Endothelial cell of umbilical vein (primary cell): Measurements from ENCODE around the gene CDK9. TPM values are rescaled to one million over a fixed set of nuclear protein-coding genes. Genes with fewer than 3 reads are reported as not detected.

Experiments
- BruUV-seq: library from RNA; stranded (reverse); fragments of 400-500 nt; replicated peaks from 2 replicates; lab custom pipeline; 2021; lab: Mats Ljungman, UMichigan
- CTCF ChIA-PET: fragments of 300-600, 350-600 bp; sonication (Branson Sonifier 250); formaldehyde crosslinking; loops from one replicate; lab custom pipeline; 2021; ENCODE audit warnings: antibody characterized with exemption, inconsistent platforms; lab: Charles Lee
- POLR2A ChIA-PET: fragments of 300-600, 350-600 bp; sonication (Branson Sonifier 250); formaldehyde crosslinking; loops from one replicate; lab custom pipeline; 2021; ENCODE audit warnings: antibody characterized with exemption, inconsistent platforms; lab: Charles Lee
- DNase-seq: peaks from one replicate; pipeline ENCODE4 v3.0.0-alpha.2; 2011; ENCODE audit warnings: low read depth, low spot score
- FAIRE-seq: peaks from 2 replicates; lab custom pipeline; 2011; peaks lifted over from hg19 to GRCh38; lab: Jason Lieb, UNC
- H2AFZ ChIP-seq: 2 replicates; pipeline ENCODE4 v1.6.0; 2012; ENCODE audit warnings: low read depth, low read length, control low read depth, inconsistent platforms
- H3K27ac ChIP-seq: 2 replicates; pipeline ENCODE4 v1.5.1; 2011; ENCODE audit warnings: low read depth, mild to moderate bottlenecking, control low read depth, low read length, moderate library complexity; ENCODE audit not compliant: insufficient read depth
- H3K27me3 ChIP-seq, 2 experiments: 2 replicates each; pipeline versions ENCODE4 v1.6.0 to v1.6.1; 2011; ENCODE audit warnings: low read length in 2 of 2, mixed read lengths in 1 of 2; ENCODE audit not compliant: control insufficient read depth in 2 of 2, insufficient read depth in 2 of 2
- H3K36me3 ChIP-seq, 2 experiments: 2 replicates in 1 of 2; 3 replicates in 1 of 2; pipeline ENCODE4 v1.5.1; 2011; ENCODE audit warnings: low read length in 2 of 2, mild to moderate bottlenecking in 1 of 2, moderate library complexity in 1 of 2; ENCODE audit not compliant: control insufficient read depth in 2 of 2, insufficient read depth in 2 of 2; ENCODE audit errors: extremely low read depth in 1 of 2
- H3K4me1 ChIP-seq: 3 replicates; pipeline ENCODE4 v1.5.1; 2011; ENCODE audit warnings: mild to moderate bottlenecking, low read length; ENCODE audit not compliant: control insufficient read depth, insufficient read depth; ENCODE audit errors: extremely low read depth
- H3K4me2 ChIP-seq: 2 replicates; pipeline ENCODE4 v1.6.1; 2011; ENCODE audit warnings: low read length, control low read depth, mixed read lengths; ENCODE audit not compliant: insufficient read depth
- H3K4me3 ChIP-seq, 3 experiments: fragments of 200-600 bp in 1 of 3; sonication (generic), shearing (Covaris generic) in 1 of 3; replicated peaks in 1 of 3; 2 replicates each; pipeline ENCODE4 v1.5.1; 2011 to 2016; ENCODE audit warnings: control low read depth in 3 of 3, low read length in 3 of 3, mild to moderate bottlenecking in 2 of 3, inconsistent platforms in 1 of 3, low read depth in 1 of 3, moderate library complexity in 1 of 3; ENCODE audit not compliant: insufficient read depth in 1 of 3
- H3K79me2 ChIP-seq: 2 replicates; pipeline ENCODE4 v1.6.0; 2012; ENCODE audit warnings: low read length, inconsistent platforms; ENCODE audit not compliant: control insufficient read depth, insufficient read depth
- H3K9ac ChIP-seq: replicated peaks from 2 replicates; pipeline ENCODE3; 2011; ENCODE audit warnings: low read length, control low read depth; ENCODE audit not compliant: insufficient read depth; ENCODE audit errors: extremely low read depth
- H3K9me1 ChIP-seq: replicated peaks from 3 replicates; pipeline ENCODE4 v1.6.0; 2011; ENCODE audit warnings: mild to moderate bottlenecking, low read length; ENCODE audit not compliant: control insufficient read depth, insufficient read depth; ENCODE audit errors: extremely low read depth
- H3K9me3 ChIP-seq: replicated peaks from 2 replicates; pipeline ENCODE4 v1.5.1; 2012; ENCODE audit warnings: low read length, inconsistent platforms; ENCODE audit not compliant: control insufficient read depth, insufficient read depth
- H4K20me1 ChIP-seq: replicated peaks from 2 replicates; pipeline ENCODE3; 2011; ENCODE audit warnings: mild to moderate bottlenecking, low read length; ENCODE audit not compliant: control insufficient read depth, insufficient read depth; ENCODE audit errors: extremely low read depth
- EZH2 ChIP-seq: IDR thresholded peaks from 2 replicates; pipeline ENCODE4 v1.6.1; 2012; ENCODE audit warnings: borderline replicate concordance, low read depth, mild to moderate bottlenecking, moderate library complexity, low read length, inconsistent platforms; ENCODE audit not compliant: severe bottlenecking
- FOS ChIP-seq: IDR thresholded peaks from 2 replicates; pipeline ENCODE4 v1.6.1; 2011; ENCODE audit warnings: mild to moderate bottlenecking, low read length, moderate library complexity, borderline replicate concordance; ENCODE audit not compliant: insufficient read depth
- GATA2 ChIP-seq: IDR thresholded peaks from 2 replicates; pipeline ENCODE4 v1.7.0; 2011; ENCODE audit warnings: low read depth, mild to moderate bottlenecking, moderate library complexity, mixed read lengths, low read length; ENCODE audit not compliant: insufficient read length, insufficient read depth
- JUN ChIP-seq: IDR thresholded peaks from 2 replicates; pipeline ENCODE4 v1.6.1; 2011; ENCODE audit warnings: borderline replicate concordance, low read depth; ENCODE audit not compliant: insufficient read length, insufficient read depth
- MYC ChIP-seq: IDR thresholded peaks from one replicate; pipeline ENCODE4 v1.6.1; 2011; ENCODE audit warnings: mild to moderate bottlenecking, low read depth, low read length
- POLR2A ChIP-seq: IDR thresholded peaks from 2 replicates; pipeline ENCODE4 v1.6.1; 2012; ENCODE audit warnings: low read depth, mild to moderate bottlenecking, control low read depth, low read length
- POLR2AphosphoS5 ChIP-seq: IDR thresholded peaks from 2 replicates; pipeline ENCODE4 v1.6.1; 2012; ENCODE audit warnings: low read depth, mild to moderate bottlenecking, control low read depth, low read length, moderate library complexity; ENCODE audit not compliant: insufficient read depth
- dilution Hi-C: fragments of 300-500 bp; cut with MboI; formaldehyde crosslinking; loops from one replicate; pipeline ENCODE4 v1.15.0; 2019; ENCODE audit warnings: low sequenced_read_pairs; ENCODE audit not compliant: extremely low pct_ligation_motif_present
- intact Hi-C: fragments of 100-400 bp; cut with micrococcal nuclease; formaldehyde crosslinking; loops from one replicate; pipeline ENCODE4 v1.10.0; 2022
- polyA plus RNA-seq, 4 experiments: library from polyadenylated mRNA; depleted of rRNA in 3 of 4; stranded (reverse) in 3 of 4; unstranded in 1 of 4; fragments of >200 nt; gene quantifications; 2 replicates each; pipeline versions ENCODE4 v1.2.1 to v1.2.3, GENCODE V29; 2011 to 2012; ENCODE audit warnings: missing spikeins in 1 of 4
- total RNA-seq: library from RNA; stranded (reverse); gene quantifications from 2 replicates; pipeline ENCODE4 v1.2.3, GENCODE V29; 2021
- TF ChIP-seq, protein P1 (sequence below), 2 donors: IDR thresholded peaks; 1 replicate in 1 of 2; 2 replicates in 1 of 2; pipeline ENCODE4 v1.5.1; 2011; ENCODE audit warnings: low read length in 2 of 2, mild to moderate bottlenecking in 2 of 2, moderate library complexity in 2 of 2, control low read depth in 1 of 2, inconsistent platforms in 1 of 2, low read depth in 1 of 2; ENCODE audit not compliant: insufficient read depth in 1 of 2; ENCODE audit errors: extremely low read depth in 1 of 2
- TF ChIP-seq, protein P2 (sequence below): IDR thresholded peaks from 2 replicates; pipeline ENCODE4 v1.6.1; 2011; ENCODE audit not compliant: insufficient read depth, insufficient read length

CDK9 gene
- total and polyA plus RNA-seq, 2 donors (not counting 3 experiments of a cell fraction or from before 2014, with no cell fraction given), result 92.2 to 124 TPM

DNA sequence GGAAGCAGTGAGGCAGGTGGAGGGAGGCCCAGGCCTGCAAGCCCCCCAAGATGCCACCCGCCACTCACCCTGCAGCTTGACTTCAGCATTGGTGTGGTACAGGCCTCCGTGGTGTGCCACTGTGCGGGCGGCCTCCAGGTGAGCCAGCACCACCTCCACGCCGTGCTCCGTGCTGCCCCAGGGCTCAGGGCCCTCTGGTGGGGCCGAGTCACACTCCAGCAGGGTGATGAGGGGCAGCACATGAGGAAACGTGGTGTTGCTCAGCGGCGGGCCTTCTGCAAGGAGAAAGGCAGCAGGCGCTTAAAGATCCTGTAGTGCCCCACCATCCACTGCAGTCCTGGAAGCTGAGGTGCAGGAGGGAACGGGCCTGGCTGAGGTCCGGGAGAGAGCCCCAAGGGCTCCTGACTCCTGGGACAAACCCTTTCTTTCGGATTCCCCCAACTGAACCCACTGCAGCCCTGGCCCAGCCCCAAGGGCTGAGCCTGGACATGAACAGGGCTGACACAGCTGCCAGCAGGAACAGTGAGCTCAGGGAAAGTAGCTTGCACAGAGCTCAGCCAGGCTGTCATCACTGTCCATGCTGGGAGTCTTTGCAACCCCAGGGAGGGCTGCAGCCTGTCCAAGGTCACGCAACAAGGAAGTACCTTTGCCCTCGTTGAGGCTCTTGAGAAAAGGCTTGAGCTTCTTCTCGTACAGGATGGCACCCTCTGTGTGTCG, 46.1 kb upstream of the CDK9 start:
- CTCF ChIA-PET, result interaction anchor here (1.4 to 1.7 kb wide), 2 partner anchors 24 to 46 kb away, joined by 3 to 5 read pairs; partner anchors contain the start of gene CDK9
- dilution Hi-C loops, result no loop called here
- no peak overlapping the region for H3K4me3 ChIP-seq

GRCh38 chr9:127741831-127742434, 43.9 kb upstream of the CDK9 start:
- no TSS peak for BruUV-seq
- no peak overlapping the region for H2AFZ ChIP-seq
- no peaks in the 10 kb centered on the region for H3K9me3 ChIP-seq
- intact Hi-C loops (no loop called here), dilution Hi-C loops (no loop called here)
- H3K9me1 ChIP-seq, result no peaks in the 10 kb centered on the region
- H3K27ac ChIP-seq, result no peak overlapping the region
- no peaks in the 10 kb centered on the region for H3K4me1 ChIP-seq
- no peak overlapping the region for H3K4me2 ChIP-seq
- POLR2A ChIA-PET, result interaction anchor here (1.3 kb wide), 1 partner anchor 29 kb away, joined by 4 read pairs; no protein-coding TSS in a partner anchor
- H3K79me2 ChIP-seq, result no peaks in the 10 kb centered on the region
- FAIRE-seq (peak; percentile 12), DNase-seq (no peak)
- no peaks in the 10 kb centered on the region for H4K20me1 ChIP-seq
- no peak overlapping the region for H3K4me3 ChIP-seq
- CTCF ChIA-PET, result interaction anchor here (0.6 to 2.0 kb wide), 3 partner anchors 43 to 181 kb away, joined by 3 to 8 read pairs (median 4); no protein-coding TSS in a partner anchor
- TF ChIP-seq, protein P1, sequence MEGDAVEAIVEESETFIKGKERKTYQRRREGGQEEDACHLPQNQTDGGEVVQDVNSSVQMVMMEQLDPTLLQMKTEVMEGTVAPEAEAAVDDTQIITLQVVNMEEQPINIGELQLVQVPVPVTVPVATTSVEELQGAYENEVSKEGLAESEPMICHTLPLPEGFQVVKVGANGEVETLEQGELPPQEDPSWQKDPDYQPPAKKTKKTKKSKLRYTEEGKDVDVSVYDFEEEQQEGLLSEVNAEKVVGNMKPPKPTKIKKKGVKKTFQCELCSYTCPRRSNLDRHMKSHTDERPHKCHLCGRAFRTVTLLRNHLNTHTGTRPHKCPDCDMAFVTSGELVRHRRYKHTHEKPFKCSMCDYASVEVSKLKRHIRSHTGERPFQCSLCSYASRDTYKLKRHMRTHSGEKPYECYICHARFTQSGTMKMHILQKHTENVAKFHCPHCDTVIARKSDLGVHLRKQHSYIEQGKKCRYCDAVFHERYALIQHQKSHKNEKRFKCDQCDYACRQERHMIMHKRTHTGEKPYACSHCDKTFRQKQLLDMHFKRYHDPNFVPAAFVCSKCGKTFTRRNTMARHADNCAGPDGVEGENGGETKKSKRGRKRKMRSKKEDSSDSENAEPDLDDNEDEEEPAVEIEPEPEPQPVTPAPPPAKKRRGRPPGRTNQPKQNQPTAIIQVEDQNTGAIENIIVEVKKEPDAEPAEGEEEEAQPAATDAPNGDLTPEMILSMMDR (IDR thresholded peaks at IDR 0.05; ENCODE audit: extremely low read depth in 1 of 2, insufficient read depth in 1 of 2, low read depth in 1 of 2, low read length in 2 of 2), result no peak
- TF ChIP-seq, protein P2, sequence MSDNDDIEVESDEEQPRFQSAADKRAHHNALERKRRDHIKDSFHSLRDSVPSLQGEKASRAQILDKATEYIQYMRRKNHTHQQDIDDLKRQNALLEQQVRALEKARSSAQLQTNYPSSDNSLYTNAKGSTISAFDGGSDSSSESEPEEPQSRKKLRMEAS, result no peak
- TF ChIP-seq EZH2 (no peak), FOS (no peak), MYC (no peak), POLR2A (no peak), POLR2AphosphoS5 (no peak), JUN (no peak), GATA2 (no peak)
- H3K36me3 ChIP-seq, result peaks cover 36 to 55% of the 10 kb centered on the region in 2 experiments
- no peaks in the 10 kb centered on the region for H3K27me3 ChIP-seq
- no peak overlapping the region for H3K9ac ChIP-seq

More for the DNA sequence above, 46.1 kb upstream of the CDK9 start:
- H3K79me2 ChIP-seq, result no peaks in the 10 kb centered on the region
- TF ChIP-seq MYC, result no peak
- TF ChIP-seq FOS, result no peak
- no peak for TF ChIP-seq POLR2AphosphoS5
- TF ChIP-seq, protein P2, result no peak
- no peak for TF ChIP-seq POLR2A
- TF ChIP-seq EZH2, result no peak
- H4K20me1 ChIP-seq, result no peaks in the 10 kb centered on the region
- no peaks in the 10 kb centered on the region for H3K9me1 ChIP-seq
- no peaks in the 10 kb centered on the region for H3K27me3 ChIP-seq
- intact Hi-C loops, result loop anchor here (1.0 kb wide), 1 partner anchor 131 kb away; no protein-coding TSS in a partner anchor
- BruUV-seq, result no TSS peak
- H3K9ac ChIP-seq, result no peak overlapping the region
- POLR2A ChIA-PET, result interaction anchor here (0.7 to 0.9 kb wide), 2 partner anchors 24 to 39 kb away, joined by 3 read pairs; no protein-coding TSS in a partner anchor
- H3K36me3 ChIP-seq, result peaks cover 25 to 43% of the 10 kb centered on the region in 2 experiments
- H3K27ac ChIP-seq, result no peak overlapping the region
- H3K9me3 ChIP-seq, result no peaks in the 10 kb centered on the region
- no peak overlapping the region for H3K4me2 ChIP-seq
- FAIRE-seq (no peak), DNase-seq (no peak)
- H2AFZ ChIP-seq, result no peak overlapping the region
- H3K4me1 ChIP-seq, result peaks cover 6% of the 10 kb centered on the region
